SK-N-SH (cell line): Measurements from ENCODE around the gene CD6.

ENCODE experiments used
- CHD2 ChIP-seq: fragments of 150-350 bp; IDR thresholded peaks from 2 replicates; pipeline ENCODE4 v1.6.1; 2018; ENCODE audit warnings: low read length; ENCODE audit not compliant: partially characterized antibody
- ELF1 ChIP-seq: IDR thresholded peaks from 2 replicates; pipeline ENCODE4 v1.4.0; 2012
- EP300 ChIP-seq, 2 experiments: IDR thresholded peaks; 2 replicates each; pipeline versions ENCODE4 v1.4.0 to v1.6.1; 2012; ENCODE audit warnings: borderline replicate concordance in 1 of 2, low read depth in 1 of 2, low read length in 1 of 2
- FOXM1 ChIP-seq: IDR thresholded peaks from 2 replicates; pipeline ENCODE4 v1.4.0; 2012; ENCODE audit warnings: low read depth, mild to moderate bottlenecking
- GATA2 ChIP-seq: sonication (generic); formaldehyde crosslinking; IDR thresholded peaks from 2 replicates; pipeline ENCODE4 v1.5.0; 2020; ENCODE audit warnings: mild to moderate bottlenecking, missing genetic modification reagents
- JUND ChIP-seq: IDR thresholded peaks from 2 replicates; pipeline ENCODE4 v1.4.0; 2012
- YY1 ChIP-seq: IDR thresholded peaks from 2 replicates; pipeline ENCODE4 v1.4.0; 2012; ENCODE audit warnings: low read depth, mild to moderate bottlenecking
- TF ChIP-seq, protein P1 (sequence below): fragments of 200-600 bp; sonication (generic); IDR thresholded peaks from 2 replicates; pipeline ENCODE4 v1.6.1; 2017; ENCODE audit warnings: antibody characterized with exemption, mild to moderate bottlenecking, moderate library complexity

GRCh38 chr11:60952742-60953170, 18.7 kb upstream of the CD6 start:
- TF ChIP-seq ELF1 = no peak
- TF ChIP-seq, protein P1, sequence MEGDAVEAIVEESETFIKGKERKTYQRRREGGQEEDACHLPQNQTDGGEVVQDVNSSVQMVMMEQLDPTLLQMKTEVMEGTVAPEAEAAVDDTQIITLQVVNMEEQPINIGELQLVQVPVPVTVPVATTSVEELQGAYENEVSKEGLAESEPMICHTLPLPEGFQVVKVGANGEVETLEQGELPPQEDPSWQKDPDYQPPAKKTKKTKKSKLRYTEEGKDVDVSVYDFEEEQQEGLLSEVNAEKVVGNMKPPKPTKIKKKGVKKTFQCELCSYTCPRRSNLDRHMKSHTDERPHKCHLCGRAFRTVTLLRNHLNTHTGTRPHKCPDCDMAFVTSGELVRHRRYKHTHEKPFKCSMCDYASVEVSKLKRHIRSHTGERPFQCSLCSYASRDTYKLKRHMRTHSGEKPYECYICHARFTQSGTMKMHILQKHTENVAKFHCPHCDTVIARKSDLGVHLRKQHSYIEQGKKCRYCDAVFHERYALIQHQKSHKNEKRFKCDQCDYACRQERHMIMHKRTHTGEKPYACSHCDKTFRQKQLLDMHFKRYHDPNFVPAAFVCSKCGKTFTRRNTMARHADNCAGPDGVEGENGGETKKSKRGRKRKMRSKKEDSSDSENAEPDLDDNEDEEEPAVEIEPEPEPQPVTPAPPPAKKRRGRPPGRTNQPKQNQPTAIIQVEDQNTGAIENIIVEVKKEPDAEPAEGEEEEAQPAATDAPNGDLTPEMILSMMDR = no peak
- no peak for TF ChIP-seq GATA2 (CRISPR knock-in tag)
- no peak for TF ChIP-seq EP300 (IDR thresholded peaks at IDR 0.05; ENCODE audit: borderline replicate concordance in 1 of 2, low read depth in 1 of 2, low read length in 1 of 2)
- no peak for TF ChIP-seq FOXM1
- no peak for TF ChIP-seq YY1
- no peak for TF ChIP-seq CHD2
- no peak for TF ChIP-seq JUND
